ENCODE results near the gene BMP7. TPM values are rescaled to one million over a fixed set of nuclear protein-coding genes. Genes with fewer than 3 reads are reported as not detected.

Gene BMP7
- polyA plus RNA-seq (2012; ENCODE audit: insufficient read depth, insufficient read length, low read depth), result 1.1 TPM

DNA sequence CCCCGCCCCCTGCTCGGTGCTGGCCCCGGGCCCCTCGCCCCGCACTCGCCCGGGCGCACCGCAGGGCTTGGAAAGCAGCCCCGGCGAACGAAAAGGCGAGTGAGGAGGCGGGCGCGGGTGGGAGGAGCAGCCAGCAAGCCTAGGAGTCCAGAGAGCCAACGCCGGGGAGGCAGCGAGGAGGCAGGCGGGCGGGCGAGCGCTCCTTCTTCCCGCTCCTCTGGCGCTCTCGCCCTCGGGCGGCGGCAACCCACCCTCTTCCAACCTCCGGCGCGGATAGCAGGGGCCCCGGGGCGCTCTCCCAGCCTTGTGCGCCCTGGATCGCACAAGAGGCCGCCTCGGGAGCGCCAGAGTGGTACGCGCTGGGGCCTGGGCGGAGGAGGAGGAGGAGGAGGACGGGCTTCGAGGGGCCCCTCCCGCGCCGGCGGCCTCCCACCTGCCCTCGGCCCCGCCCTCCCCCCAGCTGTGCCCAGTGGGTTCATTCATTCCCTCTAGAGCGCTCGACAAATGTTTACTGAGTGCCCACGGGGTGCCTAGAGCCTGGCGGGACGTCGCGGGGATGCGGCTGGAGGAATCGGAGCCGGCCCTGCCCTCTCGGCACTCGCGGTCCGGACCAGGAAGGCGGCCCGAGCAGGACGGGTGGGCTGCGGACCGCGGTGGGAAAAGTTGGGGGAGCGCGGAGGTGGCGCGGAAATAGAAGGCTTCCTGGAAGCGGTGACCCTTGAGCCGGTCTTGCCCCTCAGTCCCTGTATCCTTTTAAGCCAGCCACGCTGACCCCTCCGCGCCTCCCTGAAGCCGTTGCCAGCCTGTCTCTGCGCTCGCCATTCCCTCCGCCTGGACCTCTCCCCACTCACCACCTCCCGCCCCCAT, at the start of gene BMP7:
BMP7 (minus strand) TSS at position 351 of the 867 bp plus-strand sequence. CDS start 519 bp downstream, outside the sequence.
- peak; percentile 34 for DNase-seq
- H3K4me3 ChIP-seq (ENCODE audit: low read depth, low read length), result peak within 1 kb of the TSS; percentile 28
- no peaks in the 10 kb centered on the region for H3K4me1 ChIP-seq
- peaks cover 50% of the 10 kb centered on the region for H3K27me3 ChIP-seq
- no peaks in the 10 kb centered on the region for H3K36me3 ChIP-seq
- TF ChIP-seq, protein P1, sequence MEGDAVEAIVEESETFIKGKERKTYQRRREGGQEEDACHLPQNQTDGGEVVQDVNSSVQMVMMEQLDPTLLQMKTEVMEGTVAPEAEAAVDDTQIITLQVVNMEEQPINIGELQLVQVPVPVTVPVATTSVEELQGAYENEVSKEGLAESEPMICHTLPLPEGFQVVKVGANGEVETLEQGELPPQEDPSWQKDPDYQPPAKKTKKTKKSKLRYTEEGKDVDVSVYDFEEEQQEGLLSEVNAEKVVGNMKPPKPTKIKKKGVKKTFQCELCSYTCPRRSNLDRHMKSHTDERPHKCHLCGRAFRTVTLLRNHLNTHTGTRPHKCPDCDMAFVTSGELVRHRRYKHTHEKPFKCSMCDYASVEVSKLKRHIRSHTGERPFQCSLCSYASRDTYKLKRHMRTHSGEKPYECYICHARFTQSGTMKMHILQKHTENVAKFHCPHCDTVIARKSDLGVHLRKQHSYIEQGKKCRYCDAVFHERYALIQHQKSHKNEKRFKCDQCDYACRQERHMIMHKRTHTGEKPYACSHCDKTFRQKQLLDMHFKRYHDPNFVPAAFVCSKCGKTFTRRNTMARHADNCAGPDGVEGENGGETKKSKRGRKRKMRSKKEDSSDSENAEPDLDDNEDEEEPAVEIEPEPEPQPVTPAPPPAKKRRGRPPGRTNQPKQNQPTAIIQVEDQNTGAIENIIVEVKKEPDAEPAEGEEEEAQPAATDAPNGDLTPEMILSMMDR (IDR thresholded peaks at IDR 0.05; ENCODE audit: low read depth, low read length), result no peak
- no peaks in the 10 kb centered on the region for H3K9me3 ChIP-seq

DNA sequence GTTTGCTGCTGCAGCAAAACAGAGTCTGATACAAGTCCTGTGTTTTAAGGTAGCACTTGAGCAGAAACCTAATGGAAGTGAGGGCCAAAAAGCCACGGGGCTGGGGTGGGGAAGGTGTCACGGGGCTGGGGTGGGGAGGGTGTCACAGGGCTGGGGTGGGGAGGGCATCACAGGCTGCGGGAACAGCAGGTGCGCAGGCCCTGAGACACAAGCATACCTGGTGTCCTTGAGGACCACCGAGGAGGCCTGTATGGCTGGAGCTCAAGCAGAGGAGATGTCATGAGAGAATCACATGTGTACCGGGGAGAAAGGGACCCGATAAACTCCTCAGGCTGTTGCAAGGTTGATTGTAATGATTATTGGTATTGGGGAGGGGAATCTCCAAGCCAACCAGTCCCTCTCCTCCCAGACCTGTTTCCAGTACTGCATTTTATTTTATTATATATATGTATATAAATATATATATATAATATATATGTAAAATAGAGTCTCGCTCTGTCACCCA, 49.6 kb upstream of the BMP7 start:
- TF ChIP-seq, protein P1 (IDR thresholded peaks at IDR 0.05; ENCODE audit: low read depth, low read length), result no peak
- H3K27me3 ChIP-seq, result peaks cover 9% of the 10 kb centered on the region
- H3K36me3 ChIP-seq, result no peaks in the 10 kb centered on the region
- no peak overlapping the region for H3K4me3 ChIP-seq (ENCODE audit: low read depth, low read length)
- DNase-seq, result no peak
- H3K9me3 ChIP-seq, result no peaks in the 10 kb centered on the region
- no peaks in the 10 kb centered on the region for H3K4me1 ChIP-seq

DNA sequence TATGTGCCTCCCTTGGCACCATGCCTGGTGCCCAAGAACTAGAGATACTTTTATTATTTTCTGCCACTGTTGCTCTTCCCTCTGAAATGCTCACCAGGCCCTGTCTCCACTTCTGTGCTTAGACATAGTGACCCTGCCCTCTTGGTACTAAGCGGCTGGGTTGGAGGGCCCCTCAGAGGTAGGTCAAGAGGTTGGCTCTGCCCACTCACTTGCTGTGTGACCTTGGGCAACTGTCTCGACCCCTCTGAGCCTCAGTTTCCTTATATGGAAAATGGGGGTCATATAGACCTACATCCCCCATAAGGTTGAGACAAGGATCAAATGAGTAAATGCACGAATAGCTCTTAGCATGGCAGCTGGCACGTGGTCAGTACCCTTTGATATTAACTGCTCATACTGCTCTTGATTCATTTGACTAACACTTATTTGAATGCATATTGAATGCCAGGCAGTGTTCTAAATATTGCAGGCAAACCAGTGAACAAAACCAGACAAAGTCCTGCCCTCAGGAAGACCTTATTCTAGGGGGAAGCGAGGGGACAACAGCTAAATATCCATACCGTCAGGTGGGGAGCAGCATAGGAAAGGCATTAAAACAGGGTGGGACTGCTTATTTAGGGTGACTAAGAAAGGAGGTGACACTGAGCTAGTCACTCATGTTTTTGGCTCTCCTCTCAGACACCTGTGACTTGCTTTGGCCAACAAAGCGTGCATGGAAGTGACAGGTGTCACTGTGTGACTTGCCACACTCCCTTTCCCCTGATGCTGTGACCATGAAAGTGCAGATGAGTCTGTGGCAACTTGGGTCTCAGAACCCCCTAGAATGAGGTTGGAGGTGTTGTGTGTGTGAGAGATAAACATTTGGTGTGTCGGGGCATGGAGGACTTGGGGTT, 48.9 kb upstream of the BMP7 start:
- H3K27me3 ChIP-seq, result peaks cover 9% of the 10 kb centered on the region
- DNase-seq, result no peak
- no peaks in the 10 kb centered on the region for H3K9me3 ChIP-seq
- TF ChIP-seq, protein P1 (IDR thresholded peaks at IDR 0.05; ENCODE audit: low read depth, low read length), result no peak
- H3K36me3 ChIP-seq, result no peaks in the 10 kb centered on the region
- no peaks in the 10 kb centered on the region for H3K4me1 ChIP-seq
- H3K4me3 ChIP-seq (ENCODE audit: low read depth, low read length), result no peak overlapping the region

DNA sequence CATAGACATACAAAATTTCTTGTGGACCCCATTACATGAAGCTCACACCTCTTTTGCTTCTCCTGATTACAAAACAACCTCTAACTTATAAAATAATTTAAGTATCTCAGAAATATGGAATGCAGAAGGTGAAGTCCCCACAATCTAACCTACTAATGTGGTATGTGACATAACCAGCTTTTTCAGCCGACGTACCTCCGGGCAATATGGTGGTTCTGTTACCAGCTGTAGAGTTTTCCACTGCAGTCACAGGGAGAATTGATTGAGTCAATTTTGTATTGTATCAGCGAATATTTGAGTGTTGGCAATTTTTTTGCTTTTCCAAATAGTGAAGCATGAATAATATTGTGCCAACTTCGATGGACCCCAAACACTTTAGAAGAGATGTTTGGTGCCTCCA, 47.5 kb upstream of the BMP7 start:
- H3K4me1 ChIP-seq, result no peaks in the 10 kb centered on the region
- H3K27me3 ChIP-seq, result peaks cover 9% of the 10 kb centered on the region
- no peak overlapping the region for H3K4me3 ChIP-seq (ENCODE audit: low read depth, low read length)
- TF ChIP-seq, protein P1 (IDR thresholded peaks at IDR 0.05; ENCODE audit: low read depth, low read length), result no peak
- no peak for DNase-seq
- H3K36me3 ChIP-seq, result no peaks in the 10 kb centered on the region
- no peaks in the 10 kb centered on the region for H3K9me3 ChIP-seq

DNA sequence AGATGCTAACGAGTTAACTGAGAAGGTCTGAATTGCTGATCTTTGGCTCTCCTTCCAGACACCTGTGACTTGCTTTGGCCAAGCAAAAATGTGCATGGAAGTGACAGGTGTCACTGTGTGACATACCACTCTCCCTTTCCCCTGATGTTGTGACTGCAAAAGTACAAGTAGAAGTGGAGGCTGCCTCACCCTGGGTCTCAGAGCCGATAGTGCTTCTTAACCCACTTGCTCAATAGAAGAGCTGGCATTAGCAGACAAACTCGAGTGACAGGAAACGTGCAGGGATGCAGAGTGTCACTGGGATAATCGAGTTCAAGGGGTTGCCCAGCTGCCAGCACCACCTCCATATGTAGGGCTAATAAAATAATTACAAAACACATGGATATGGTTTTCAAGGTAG, 46.8 kb upstream of the BMP7 start:
- H3K36me3 ChIP-seq, result no peaks in the 10 kb centered on the region
- TF ChIP-seq, protein P1 (IDR thresholded peaks at IDR 0.05; ENCODE audit: low read depth, low read length), result no peak
- no peak overlapping the region for H3K4me3 ChIP-seq (ENCODE audit: low read depth, low read length)
- peaks cover 9% of the 10 kb centered on the region for H3K27me3 ChIP-seq
- no peaks in the 10 kb centered on the region for H3K9me3 ChIP-seq
- no peaks in the 10 kb centered on the region for H3K4me1 ChIP-seq
- DNase-seq, result no peak

All from BE2C (cell line).